ENCODE results near the gene EIF4E2.

EIF4E2 gene

GRCh38 chr2:232613538-232614134 lies 63.1 kb downstream of the EIF4E2 start:
- Histone ChIP-seq H3K27me3 (ENCODE audit: low read length) (no peaks in the 10 kb centered on the region), H3K79me2 (ENCODE audit: insufficient read depth, low read length) (no peaks in the 10 kb centered on the region), H3K4me2 (ENCODE audit: low read depth, low read length, poor library complexity, severe bottlenecking) (no peak overlapping the region), H3K9me2 (replicated peaks; ENCODE audit: insufficient read depth, low read length) (no peaks in the 10 kb centered on the region), H4K20me1 (ENCODE audit: low read depth, low read length) (no peaks in the 10 kb centered on the region), H3K9ac (ENCODE audit: low read length) (no peak overlapping the region), H3K4me3 (ENCODE audit: insufficient read depth, low read length, poor library complexity, severe bottlenecking) (no peak overlapping the region), H3K27ac (ENCODE audit: low read depth, low read length) (no peak overlapping the region), H2AFZ (ENCODE audit: low read depth, low read length, severe bottlenecking) (no peak overlapping the region), H3F3A (ENCODE audit: insufficient read depth) (no peaks in the 10 kb centered on the region), H3K9me3 (ENCODE audit: insufficient read depth, low read length) (no peaks in the 10 kb centered on the region), H3K36me3 (ENCODE audit: low read length) (no peaks in the 10 kb centered on the region)
- TF ChIP-seq, protein P1, sequence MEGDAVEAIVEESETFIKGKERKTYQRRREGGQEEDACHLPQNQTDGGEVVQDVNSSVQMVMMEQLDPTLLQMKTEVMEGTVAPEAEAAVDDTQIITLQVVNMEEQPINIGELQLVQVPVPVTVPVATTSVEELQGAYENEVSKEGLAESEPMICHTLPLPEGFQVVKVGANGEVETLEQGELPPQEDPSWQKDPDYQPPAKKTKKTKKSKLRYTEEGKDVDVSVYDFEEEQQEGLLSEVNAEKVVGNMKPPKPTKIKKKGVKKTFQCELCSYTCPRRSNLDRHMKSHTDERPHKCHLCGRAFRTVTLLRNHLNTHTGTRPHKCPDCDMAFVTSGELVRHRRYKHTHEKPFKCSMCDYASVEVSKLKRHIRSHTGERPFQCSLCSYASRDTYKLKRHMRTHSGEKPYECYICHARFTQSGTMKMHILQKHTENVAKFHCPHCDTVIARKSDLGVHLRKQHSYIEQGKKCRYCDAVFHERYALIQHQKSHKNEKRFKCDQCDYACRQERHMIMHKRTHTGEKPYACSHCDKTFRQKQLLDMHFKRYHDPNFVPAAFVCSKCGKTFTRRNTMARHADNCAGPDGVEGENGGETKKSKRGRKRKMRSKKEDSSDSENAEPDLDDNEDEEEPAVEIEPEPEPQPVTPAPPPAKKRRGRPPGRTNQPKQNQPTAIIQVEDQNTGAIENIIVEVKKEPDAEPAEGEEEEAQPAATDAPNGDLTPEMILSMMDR (IDR thresholded peaks at IDR 0.05; ENCODE audit: insufficient read depth, low read length, poor library complexity, severe bottlenecking), result no peak
- no peak for TF ChIP-seq EZH2phosphoT487 (conservative IDR thresholded peaks at IDR 0.05; ENCODE audit: low read length)

DNA sequence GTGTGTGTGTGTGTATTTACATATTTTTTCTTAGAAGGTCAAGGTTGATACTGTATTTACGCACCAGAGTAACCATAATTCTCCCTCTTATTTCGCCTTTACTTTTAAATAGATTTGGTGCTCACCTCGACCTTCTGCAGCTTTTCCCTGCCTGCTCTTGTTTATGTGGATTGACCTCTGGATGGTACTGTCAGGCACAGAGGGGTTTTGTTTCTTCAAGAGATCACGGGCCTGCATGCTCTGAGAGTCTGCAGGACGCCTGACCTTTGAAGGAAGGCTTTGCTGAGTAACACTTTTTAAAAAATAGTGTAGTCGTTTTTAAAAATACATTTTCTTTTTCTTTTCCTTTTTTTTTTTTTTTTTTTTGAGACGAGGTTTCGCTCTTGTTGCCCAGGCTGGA lies 64.8 kb downstream of the EIF4E2 start:
- H2AFZ ChIP-seq (ENCODE audit: low read depth, low read length, severe bottlenecking), result no peak overlapping the region
- no peak overlapping the region for H3K9ac ChIP-seq (ENCODE audit: low read length)
- no peaks in the 10 kb centered on the region for H3K36me3 ChIP-seq (ENCODE audit: low read length)

More for the DNA sequence above, 64.8 kb downstream of the EIF4E2 start:
- no peaks in the 10 kb centered on the region for H3K9me3 ChIP-seq (ENCODE audit: insufficient read depth, low read length)
- no peak for TF ChIP-seq EZH2phosphoT487 (conservative IDR thresholded peaks at IDR 0.05; ENCODE audit: low read length)
- TF ChIP-seq, protein P1 (IDR thresholded peaks at IDR 0.05; ENCODE audit: insufficient read depth, low read length, poor library complexity, severe bottlenecking), result no peak
- H3K9me2 ChIP-seq (replicated peaks; ENCODE audit: insufficient read depth, low read length), result no peaks in the 10 kb centered on the region
- no peak overlapping the region for H3K4me2 ChIP-seq (ENCODE audit: low read depth, low read length, poor library complexity, severe bottlenecking)
- no peaks in the 10 kb centered on the region for H3K27me3 ChIP-seq (ENCODE audit: low read length)
- H3F3A ChIP-seq (ENCODE audit: insufficient read depth), result no peaks in the 10 kb centered on the region
- no peak overlapping the region for H3K27ac ChIP-seq (ENCODE audit: low read depth, low read length)
- H3K79me2 ChIP-seq (ENCODE audit: insufficient read depth, low read length), result no peaks in the 10 kb centered on the region
- H4K20me1 ChIP-seq (ENCODE audit: low read depth, low read length), result no peaks in the 10 kb centered on the region
- H3K4me3 ChIP-seq (ENCODE audit: insufficient read depth, low read length, poor library complexity, severe bottlenecking), result no peak overlapping the region

Measured in SU-DHL-6 (cell line).